H1 (cell line): ENCODE measurements around the gene PSMA5. TPM values are rescaled to one million over a fixed set of nuclear protein-coding genes. Genes with fewer than 3 reads are reported as not detected.
"Not testable (repeated sequence)": the region's sequence is repeated elsewhere in the genome, so short reads cannot be mapped to it uniquely, and the experiment has no call there.

Experiments used
- CTCF ChIA-PET: fragments of 300-600 bp; sonication (Branson Sonifier 250); formaldehyde crosslinking; loops from one replicate; lab custom pipeline; 2021; ENCODE audit not compliant: partially characterized antibody; lab: Charles Lee
- POLR2A ChIA-PET: fragments of 300-600 bp; sonication (Branson Sonifier 250); formaldehyde crosslinking; loops from one replicate; lab custom pipeline; 2021; ENCODE audit warnings: inconsistent platforms; ENCODE audit not compliant: partially characterized antibody; lab: Charles Lee
- DNase-seq, 2 experiments: peaks; one replicate each; pipeline versions ENCODE4 v3.0.0 to v3.0.0-alpha.2; 2010 to 2022; ENCODE audit warnings: low spot score in 2 of 2, low read depth in 1 of 2, mixed read lengths in 1 of 2
- FAIRE-seq: peaks from 2 replicates; lab custom pipeline; 2011; peaks lifted over from hg19 to GRCh38; lab: Jason Lieb, UNC
- H2AFZ ChIP-seq: 2 replicates; pipeline ENCODE4 v1.8.1; 2012; ENCODE audit warnings: low read length, inconsistent platforms
- H2AK5ac ChIP-seq: 2 replicates; pipeline ENCODE4 v1.6.1; 2013; ENCODE audit warnings: low read depth, low read length
- H2BK120ac ChIP-seq: replicated peaks from 2 replicates; pipeline ENCODE3; 2013; ENCODE audit warnings: low read depth, low read length, inconsistent platforms
- H2BK12ac ChIP-seq: 2 replicates; pipeline ENCODE4 v1.6.1; 2013; ENCODE audit warnings: low read depth, low read length
- H2BK15ac ChIP-seq: 2 replicates; pipeline ENCODE4 v1.6.1; 2013; ENCODE audit warnings: low read length
- H2BK20ac ChIP-seq: 2 replicates; pipeline ENCODE4 v1.6.1; 2013; ENCODE audit warnings: low read length
- H2BK5ac ChIP-seq: 2 replicates; pipeline ENCODE4 v1.6.1; 2013; ENCODE audit warnings: low read depth, low read length
- H3K14ac ChIP-seq: 2 replicates; pipeline ENCODE4 v1.6.1; 2013; ENCODE audit warnings: inconsistent platforms; ENCODE audit not compliant: insufficient read length
- H3K18ac ChIP-seq: 2 replicates; pipeline ENCODE4 v1.6.1; 2013; ENCODE audit warnings: low read length; ENCODE audit errors: extremely low read depth
- H3K23ac ChIP-seq: 2 replicates; pipeline ENCODE4 v1.6.1; 2013; ENCODE audit warnings: inconsistent platforms; ENCODE audit not compliant: insufficient read length
- H3K23me2 ChIP-seq: 2 replicates; pipeline ENCODE4 v1.6.1; 2013; ENCODE audit warnings: low read depth, low read length
- H3K27ac ChIP-seq: 2 replicates; pipeline ENCODE4 v1.6.1; 2011; ENCODE audit warnings: low read depth, low read length, inconsistent platforms
- H3K27me3 ChIP-seq, 4 experiments: replicated peaks in 1 of 4; 1 replicate in 1 of 4; 2 replicates in 3 of 4; pipeline versions ENCODE4 v1.6.1 to v1.8.1; 2011 to 2013; ENCODE audit warnings: low read length in 3 of 4, mild to moderate bottlenecking in 3 of 4, inconsistent platforms in 2 of 4, mixed read lengths in 2 of 4, moderate library complexity in 1 of 4; ENCODE audit not compliant: control insufficient read depth in 3 of 4, insufficient read depth in 3 of 4; ENCODE audit errors: extremely low read depth in 1 of 4
- H3K36me3 ChIP-seq, 4 experiments: 2 replicates each; pipeline versions ENCODE4 v1.6.1 to v1.8.1; 2011 to 2013; ENCODE audit warnings: mild to moderate bottlenecking in 4 of 4, low read length in 3 of 4, moderate library complexity in 2 of 4, control low read depth in 1 of 4, inconsistent platforms in 1 of 4; ENCODE audit not compliant: insufficient read depth in 4 of 4, control insufficient read depth in 2 of 4
- H3K4ac ChIP-seq: replicated peaks from 2 replicates; pipeline ENCODE3; 2013; ENCODE audit warnings: low read length, low read depth, mixed read lengths, inconsistent platforms; ENCODE audit not compliant: insufficient read length
- H3K4me1 ChIP-seq, 4 experiments: replicated peaks in 1 of 4; 1 replicate in 1 of 4; 2 replicates in 3 of 4; pipeline versions ENCODE4 v1.6.1 to v1.8.1; 2011 to 2013; ENCODE audit warnings: low read length in 3 of 4, inconsistent platforms in 2 of 4, mixed read lengths in 1 of 4; ENCODE audit not compliant: insufficient read depth in 4 of 4, control insufficient read depth in 3 of 4
- H3K4me2 ChIP-seq, 2 experiments: 2 replicates each; pipeline versions ENCODE4 v1.6.1 to v1.8.1; 2011 to 2013; ENCODE audit warnings: low read depth in 2 of 2, low read length in 2 of 2, control low read depth in 1 of 2, inconsistent platforms in 1 of 2, mild to moderate bottlenecking in 1 of 2; ENCODE audit not compliant: insufficient read depth in 1 of 2
- H3K4me3 ChIP-seq, 4 experiments: fragments of 200-600, 300-600 bp in 1 of 4; sonication (generic), shearing (Covaris generic), sonication (Bioruptor Twin) in 1 of 4; 2 replicates each; pipeline versions ENCODE4 v1.5.1 to v1.8.1; 2011 to 2016; ENCODE audit warnings: low read length in 4 of 4, low read depth in 3 of 4, control low read depth in 2 of 4, inconsistent platforms in 2 of 4, mild to moderate bottlenecking in 2 of 4, mixed read lengths in 1 of 4, moderate library complexity in 1 of 4; ENCODE audit not compliant: insufficient read depth in 2 of 4; ENCODE audit errors: extremely low read depth in 1 of 4
- H3K56ac ChIP-seq: replicated peaks from 2 replicates; pipeline ENCODE3; 2013; ENCODE audit warnings: low read depth, mild to moderate bottlenecking, mixed read lengths, low read length, inconsistent platforms; ENCODE audit not compliant: insufficient read length
- H3K79me1 ChIP-seq: 2 replicates; pipeline ENCODE4 v1.6.1; 2013; ENCODE audit warnings: low read depth, low read length, control low read depth
- H3K79me2 ChIP-seq, 2 experiments: 2 replicates each; pipeline versions ENCODE4 v1.6.1 to v1.8.1; 2012 to 2013; ENCODE audit warnings: low read length in 2 of 2, mild to moderate bottlenecking in 2 of 2, inconsistent platforms in 1 of 2; ENCODE audit not compliant: insufficient read depth in 2 of 2, control insufficient read depth in 1 of 2
- H3K9ac ChIP-seq, 4 experiments: replicated peaks in 1 of 4; 1 replicate in 1 of 4; 2 replicates in 3 of 4; pipeline versions ENCODE4 v1.6.1 to v1.8.1; 2011 to 2013; ENCODE audit warnings: low read depth in 3 of 4, low read length in 3 of 4, control low read depth in 2 of 4, mild to moderate bottlenecking in 2 of 4, moderate library complexity in 2 of 4, inconsistent platforms in 1 of 4; ENCODE audit errors: extremely low read depth in 1 of 4
- H3K9me3 ChIP-seq, 2 experiments: 2 replicates each; pipeline versions ENCODE4 v1.6.1 to v1.8.1; 2012 to 2013; ENCODE audit warnings: mild to moderate bottlenecking in 2 of 2, moderate library complexity in 2 of 2, control low read depth in 1 of 2, inconsistent platforms in 1 of 2, low read depth in 1 of 2, low read length in 1 of 2, mixed read lengths in 1 of 2; ENCODE audit not compliant: insufficient read depth in 2 of 2
- H4K20me1 ChIP-seq, 2 experiments: replicated peaks in 1 of 2; 2 replicates each; pipeline versions ENCODE3 to v1.8.1; 2011 to 2013; ENCODE audit warnings: inconsistent platforms in 2 of 2, low read length in 2 of 2, mild to moderate bottlenecking in 1 of 2; ENCODE audit not compliant: insufficient read depth in 2 of 2, control insufficient read depth in 1 of 2
- H4K5ac ChIP-seq: 2 replicates; pipeline ENCODE4 v1.6.1; 2013; ENCODE audit warnings: low read length, low read depth, mixed read lengths, inconsistent platforms; ENCODE audit not compliant: insufficient read length
- H4K8ac ChIP-seq: 2 replicates; pipeline ENCODE4 v1.8.0; 2013; ENCODE audit warnings: mild to moderate bottlenecking, moderate library complexity, low read length, inconsistent platforms; ENCODE audit not compliant: insufficient read depth; ENCODE audit errors: extremely low read depth
- H4K91ac ChIP-seq: replicated peaks from 2 replicates; pipeline ENCODE3; 2013; ENCODE audit warnings: low read length, mixed read lengths, inconsistent platforms; ENCODE audit not compliant: insufficient read length
- WGBS, 2 experiments: shearing (Covaris generic) in 1 of 2; methylation state at CpG; one replicate each; pipeline versions ENCODE4 v1.1.6 to v1.1.7; 2013 to 2015; ENCODE audit warnings: low lambda C conversion rate in 2 of 2, mixed read lengths in 2 of 2, inconsistent platforms in 1 of 2, low coverage in 1 of 2, missing lambda C conversion rate in 1 of 2; ENCODE audit not compliant: insufficient replicate concordance in 2 of 2, insufficient coverage in 1 of 2, insufficient read length in 1 of 2; ENCODE audit errors: extremely low coverage in 1 of 2, missing lambda C conversion rate in 1 of 2; 5-methylcytosine and 5-hydroxymethylcytosine counted together
- polyA plus RNA-seq, 7 experiments: library from polyadenylated mRNA; depleted of rRNA in 3 of 7; stranded (reverse) in 5 of 7; unstranded in 2 of 7; fragments of >200 nt in 5 of 7; fragments of 200-250 nt in 2 of 7; gene quantifications; 1 replicate in 5 of 7; 2 replicates in 1 of 7; 4 replicates in 1 of 7; pipeline versions ENCODE4 v1.2.1 to v1.2.3, GENCODE V29; 2011 to 2013; ENCODE audit warnings: missing spikeins in 2 of 7, mixed read lengths in 2 of 7
- total RNA-seq: library from RNA; stranded (reverse); fragmentation: NEBNext Ultra II Directional; extraction: Animal tissue kit (Norgen Biotek cat#: 25700); gene quantifications from 2 replicates; pipeline ENCODE4 v1.2.1, GENCODE V29; 2021

PSMA5 gene
- total and polyA plus RNA-seq, 2 of the 8 experiments (the other 6 are each of a cell fraction or from before 2014, with no cell fraction given) = 140 to 166 TPM

DNA sequence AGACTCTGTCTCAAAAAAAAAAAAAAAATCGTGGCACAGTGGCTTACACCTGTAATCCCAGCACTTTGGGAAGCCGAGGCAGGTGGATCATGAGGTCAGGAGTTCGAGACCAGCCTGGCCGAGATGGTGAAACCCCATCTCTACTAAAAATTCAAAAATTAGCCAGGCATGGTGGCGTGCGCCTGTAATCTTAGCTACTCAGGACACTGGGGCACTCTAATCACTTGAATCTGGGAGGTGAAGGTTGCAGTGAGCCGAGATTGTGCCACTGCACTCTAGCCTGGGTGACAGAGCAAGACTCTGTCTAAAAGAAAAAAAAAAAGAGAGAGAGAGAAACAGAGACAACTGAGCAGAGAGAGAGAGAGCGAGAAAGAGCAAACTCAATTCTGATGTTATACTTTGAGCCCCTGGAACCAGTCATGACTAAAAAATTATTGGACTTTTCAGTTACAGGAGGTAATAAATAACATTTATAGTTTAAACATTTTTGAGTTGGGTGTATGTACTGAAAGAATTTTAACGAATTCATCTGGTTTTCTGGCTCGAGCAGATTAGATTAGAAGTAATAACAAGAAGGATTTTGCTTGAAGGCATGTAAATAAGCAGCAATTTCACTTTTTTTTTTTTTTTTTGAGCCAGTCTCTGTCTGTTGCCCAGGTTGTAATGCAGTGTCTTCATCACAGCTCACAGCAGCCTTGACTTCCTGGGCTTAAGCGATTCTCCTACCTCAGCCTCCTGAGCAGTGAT is 19.9 kb upstream of the PSMA5 start:
- H4K8ac ChIP-seq, H2AFZ ChIP-seq, DNase-seq, FAIRE-seq, H3K4me2 ChIP-seq, H4K20me1 ChIP-seq, POLR2A ChIA-PET, H3K27ac ChIP-seq, H2AK5ac ChIP-seq, CTCF ChIA-PET, H3K79me2 ChIP-seq, H2BK12ac ChIP-seq, H2BK120ac ChIP-seq, H4K91ac ChIP-seq, H3K23ac ChIP-seq, H3K36me3 ChIP-seq, H2BK5ac ChIP-seq, H3K4me1 ChIP-seq, H3K14ac ChIP-seq, H3K9ac ChIP-seq, H3K56ac ChIP-seq, H3K23me2 ChIP-seq, H3K9me3 ChIP-seq, H3K18ac ChIP-seq, H3K4ac ChIP-seq, H3K4me3 ChIP-seq, H4K5ac ChIP-seq, H3K79me1 ChIP-seq, H3K27me3 ChIP-seq, H2BK20ac ChIP-seq, H2BK15ac ChIP-seq: not testable (repeated sequence)
- WGBS, 2 experiments = 81% methylated on average over 10 of the region's 11 CpGs; no CpG with 5 or more reads in 1 of the 2 experiments
